HG03342 (cell line): Measurements from ENCODE around the gene INTU.
A peak's percentile ranks its signal among the peaks of the same experiment; 100 is the strongest.
"Not testable (repeated sequence)": the region's sequence is repeated elsewhere in the genome, so short reads cannot be mapped to it uniquely, and the experiment has no call there.

ENCODE experiments used
- ATAC-seq: cut with Tn5 transposase; IDR thresholded peaks from one replicate; pipeline ENCODE4 v1.9.1; 2021; ENCODE audit warnings: mild to moderate bottlenecking, moderate library complexity; ENCODE audit not compliant: unreplicated experiment

The INTU gene

DNA sequence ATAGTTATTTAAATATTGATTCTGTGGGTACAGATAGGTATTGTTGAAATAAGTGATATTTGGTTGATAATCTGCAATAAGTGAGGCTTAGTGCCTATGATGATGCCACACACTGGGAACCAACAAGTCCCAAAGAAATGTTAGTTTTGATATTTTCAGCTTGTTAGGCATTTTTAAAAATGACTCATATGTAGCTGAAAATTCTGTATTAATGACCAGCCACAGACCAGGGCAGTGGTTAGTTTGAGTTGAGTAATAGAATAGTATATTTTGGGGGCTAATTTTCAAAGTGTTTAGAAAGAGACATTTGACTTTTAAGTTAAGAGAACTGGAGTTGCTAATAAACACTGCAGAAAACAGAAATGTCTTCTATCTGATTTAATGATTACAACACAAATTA is 9.4 kb downstream of the INTU start:
- no peak for ATAC-seq

DNA sequence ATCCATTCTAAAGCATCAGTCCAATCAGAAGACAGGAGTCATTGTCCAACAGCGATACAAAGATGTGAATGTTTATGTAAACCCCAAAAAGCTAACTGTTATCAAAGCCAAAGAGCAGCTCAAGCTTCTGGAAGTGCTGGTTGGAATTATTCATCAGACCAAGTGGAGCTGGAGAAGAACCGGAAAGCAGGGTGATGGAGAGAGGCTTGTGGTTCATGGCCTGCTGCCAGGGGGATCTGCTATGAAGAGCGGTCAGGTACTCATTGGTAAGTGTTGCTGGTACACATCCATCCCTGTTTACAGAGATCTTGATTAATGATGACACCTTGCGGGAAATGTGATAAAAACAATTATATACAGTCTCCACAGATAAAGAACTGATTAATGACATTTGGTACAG is 11.0 kb downstream of the INTU start:
- no peak for ATAC-seq

DNA sequence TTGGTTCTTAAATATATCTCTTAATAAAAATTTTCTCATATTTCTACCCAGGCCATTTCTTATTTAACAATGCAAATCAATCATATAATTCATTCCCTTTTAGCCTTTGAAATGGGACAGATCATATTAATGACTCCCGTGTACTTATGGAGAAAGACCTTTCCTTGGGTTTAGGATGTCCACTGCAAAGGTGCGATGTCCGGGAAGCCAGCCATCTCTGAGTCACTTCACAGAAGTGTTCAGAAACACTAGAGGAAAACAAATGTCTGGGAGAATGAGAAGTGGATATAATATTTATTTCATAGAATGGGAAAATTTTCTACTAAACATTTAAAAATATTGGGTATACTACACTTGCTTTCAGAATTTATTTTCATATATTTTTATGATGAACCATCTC is 15.3 kb downstream of the INTU start:
- no peak for ATAC-seq

DNA sequence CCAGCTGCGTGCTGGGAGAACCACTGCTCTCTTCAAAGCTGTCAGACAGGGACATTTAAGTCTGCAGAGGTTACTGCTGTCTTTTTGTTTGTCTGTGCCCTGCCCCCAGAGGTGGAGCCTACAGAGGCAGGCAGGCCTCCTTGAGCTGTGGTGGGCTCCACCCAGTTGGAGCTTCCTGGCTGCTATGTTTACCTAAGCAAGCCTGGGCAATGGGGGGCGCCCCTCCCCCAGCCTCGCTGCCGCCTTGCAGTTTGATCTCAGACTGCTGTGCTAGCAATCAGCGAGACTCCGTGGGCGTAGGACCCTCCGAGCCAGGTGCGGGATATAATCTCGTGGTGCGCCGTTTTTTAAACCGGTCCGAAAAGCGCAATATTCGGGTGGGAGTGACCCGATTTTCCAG is 22.8 kb downstream of the INTU start:
- ATAC-seq: not testable (repeated sequence)

DNA sequence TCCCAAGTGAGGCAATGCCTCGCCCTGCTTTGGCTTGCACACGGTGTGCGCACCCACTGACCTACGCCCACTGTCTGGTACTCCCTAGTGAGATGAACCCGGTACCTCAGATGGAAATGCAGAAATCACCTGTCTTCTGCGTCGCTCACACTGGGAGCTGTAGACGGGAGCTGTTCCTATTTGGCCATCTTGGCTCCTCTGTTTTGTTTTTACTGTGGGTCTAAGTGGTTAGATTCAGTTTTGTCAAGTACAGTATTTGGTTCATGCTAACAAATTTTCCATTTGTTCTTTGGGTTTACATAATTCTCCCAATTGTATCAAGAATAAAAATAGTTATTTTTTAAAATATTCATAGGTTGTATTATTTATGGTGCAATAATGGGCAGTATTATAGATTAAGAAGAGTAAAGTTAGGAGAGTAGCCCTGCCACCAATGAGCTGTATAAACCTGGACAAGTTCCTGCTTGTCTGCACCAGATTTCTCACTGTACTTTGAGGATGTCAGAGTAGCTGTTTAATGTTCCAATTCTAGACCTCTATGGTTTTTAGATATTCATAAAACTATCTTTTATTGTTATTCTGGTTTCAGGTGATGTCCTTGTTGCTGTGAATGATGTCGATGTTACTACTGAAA is 23.4 kb downstream of the INTU start:
- no peak for ATAC-seq

DNA sequence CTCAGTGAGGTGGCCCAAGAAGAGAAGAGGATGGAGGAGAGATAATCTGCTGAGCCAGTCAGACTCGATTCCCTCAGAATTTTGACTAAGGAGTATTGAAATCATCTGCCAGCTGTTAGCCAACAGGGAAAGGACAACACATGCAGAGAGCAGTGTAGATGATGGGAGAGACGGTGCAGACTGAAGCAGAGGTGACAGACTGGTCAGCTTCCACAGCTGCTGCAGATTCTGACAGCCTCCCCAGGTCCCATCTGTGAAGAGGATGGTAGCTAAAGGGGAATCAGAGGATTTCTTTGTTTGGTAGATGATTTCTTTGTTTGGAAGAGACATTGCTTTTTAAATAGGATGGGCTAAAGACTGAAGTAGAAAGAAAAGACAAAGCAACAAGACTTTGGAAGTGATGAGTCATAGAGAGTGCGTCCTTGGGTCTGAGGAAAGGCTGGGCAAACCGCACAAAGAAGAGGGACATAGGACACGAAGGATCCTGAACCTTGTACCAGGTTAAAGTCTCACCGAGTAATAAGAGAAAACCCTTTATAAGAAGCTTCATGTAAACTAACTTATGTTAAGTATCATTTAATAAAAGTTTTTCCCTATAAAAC is 27.6 kb downstream of the INTU start:
- ATAC-seq: no peak

DNA sequence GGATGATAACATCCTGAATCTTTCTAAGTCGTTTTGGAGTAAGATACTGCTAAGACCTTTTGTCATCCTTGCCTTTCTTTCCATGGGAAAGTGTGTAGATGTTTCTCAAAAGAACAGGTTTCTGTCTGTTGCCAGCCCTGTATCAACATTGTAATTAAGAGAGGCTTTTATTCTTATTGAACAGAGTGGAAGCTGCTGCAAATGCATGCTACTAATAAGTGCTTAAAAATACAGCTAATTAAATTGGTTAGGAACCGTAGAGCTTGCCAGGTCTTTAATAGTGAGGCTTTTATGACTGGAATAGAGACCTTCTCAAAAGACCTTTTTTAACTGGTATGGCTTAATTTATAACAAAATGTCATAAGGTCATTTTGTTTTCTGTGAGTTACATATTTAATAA is 34.4 kb downstream of the INTU start:
- ATAC-seq: no peak

DNA sequence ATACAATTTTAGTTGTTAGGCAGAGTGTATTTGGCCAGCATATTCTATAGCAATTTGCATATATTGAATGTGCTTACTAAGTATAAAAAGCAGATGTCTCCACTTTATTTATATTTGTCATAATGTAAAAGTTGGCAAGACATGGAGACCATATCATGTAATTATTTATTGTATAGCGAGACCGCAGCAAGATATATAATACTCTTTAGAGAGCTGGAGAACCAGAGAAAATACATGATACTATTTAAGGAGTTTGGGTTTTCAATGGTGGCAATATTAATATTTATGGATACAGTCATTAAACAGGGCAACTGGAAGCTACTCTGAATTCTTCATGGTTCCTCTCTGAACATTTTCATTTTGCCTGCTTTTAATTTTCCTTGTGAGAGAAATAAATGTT is 35.0 kb downstream of the INTU start:
- ATAC-seq: no peak

DNA sequence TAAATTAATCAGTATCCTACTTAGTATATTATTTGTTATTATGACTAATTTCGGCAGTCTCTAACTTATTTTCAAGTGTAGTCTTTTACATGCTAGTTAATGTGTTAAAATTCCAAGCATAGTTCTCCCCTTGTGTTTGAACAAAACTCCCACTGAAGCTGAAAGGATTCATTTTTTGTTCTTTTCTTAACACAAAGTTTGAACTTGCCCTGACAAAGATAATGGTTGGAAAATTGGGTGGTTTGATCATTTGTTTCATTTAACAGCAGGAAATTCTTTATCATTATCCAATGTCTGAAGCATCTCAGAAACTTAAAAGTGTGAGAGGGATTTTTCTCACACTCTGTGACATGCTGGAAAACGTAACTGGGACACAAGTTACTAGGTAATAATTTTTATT is 36.0 kb downstream of the INTU start:
- ATAC-seq: no peak

DNA sequence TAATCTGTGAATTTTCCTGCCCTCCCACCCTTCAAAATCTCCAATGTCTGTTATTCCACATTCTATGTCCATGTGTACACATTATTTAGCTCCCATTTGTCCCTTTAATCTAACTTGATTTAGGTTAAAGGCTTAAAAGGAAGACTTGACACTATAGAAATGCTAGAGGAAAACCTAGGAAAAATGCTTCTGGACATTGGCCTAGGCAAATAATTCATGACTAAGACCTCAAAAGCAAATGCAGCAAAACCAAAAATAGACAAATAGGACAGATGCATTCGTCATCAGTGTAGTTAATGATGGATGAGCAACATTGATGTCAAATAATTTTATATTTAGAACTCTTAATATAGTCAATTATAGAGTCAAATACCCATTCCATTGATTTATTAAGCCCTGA is 36.9 kb downstream of the INTU start:
- ATAC-seq: no peak

DNA sequence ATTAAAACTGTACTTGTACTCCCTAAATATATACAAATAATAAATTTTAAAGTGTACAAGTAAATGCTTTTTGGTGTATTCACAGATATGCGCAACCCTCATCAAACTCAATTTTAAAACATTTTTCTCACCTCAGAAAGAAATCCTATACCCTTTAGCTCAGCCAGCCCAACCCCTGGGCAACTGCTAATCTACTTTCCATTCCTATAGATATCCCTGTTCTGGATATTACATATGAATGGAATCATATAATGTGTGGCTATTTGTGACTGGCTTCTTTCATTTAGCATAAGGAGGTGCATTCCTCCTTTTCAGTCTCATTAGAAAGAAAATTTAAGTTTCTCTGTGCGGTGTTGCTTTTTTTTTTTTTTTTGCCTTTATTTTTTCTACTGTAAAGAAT is 39.4 kb downstream of the INTU start:
- ATAC-seq: no peak

DNA sequence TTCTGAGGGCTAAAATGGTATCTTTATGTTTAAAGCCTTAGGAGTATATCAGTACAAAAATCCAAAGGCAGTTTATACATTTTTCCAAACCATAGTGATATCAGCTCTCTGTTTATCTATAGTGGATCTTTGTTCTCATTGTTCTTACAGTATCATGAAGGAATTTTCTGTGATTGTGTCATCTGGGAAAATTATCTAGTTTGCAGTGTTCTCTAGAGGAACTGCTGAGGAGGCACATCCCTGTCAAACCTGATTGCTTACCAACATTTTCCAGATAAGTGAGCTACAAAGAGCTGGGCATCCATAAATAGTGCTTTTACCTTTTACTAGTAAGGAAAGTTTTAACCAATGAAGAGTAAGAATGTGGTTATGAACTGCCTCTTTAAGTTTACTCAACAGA is 52.5 kb downstream of the INTU start:
- ATAC-seq: no peak

DNA sequence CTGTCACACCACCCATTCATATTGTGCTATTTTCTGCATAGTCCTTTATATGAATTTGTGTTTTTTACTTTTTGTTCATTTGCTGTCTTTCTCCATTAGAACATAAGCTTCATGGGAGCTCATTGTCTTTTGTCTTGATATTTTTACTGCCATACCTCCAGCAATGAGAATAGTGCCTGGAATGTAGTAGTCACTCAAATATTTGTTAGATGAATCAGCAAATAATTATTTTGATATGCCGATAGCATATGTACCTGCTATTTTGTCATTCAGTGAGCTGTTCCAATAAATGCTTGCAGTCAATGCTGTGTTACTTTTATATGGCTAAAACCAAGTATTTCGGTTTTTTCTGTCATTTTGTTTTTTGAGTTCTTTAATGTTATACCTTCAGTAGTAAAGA is 53.9 kb downstream of the INTU start:
- ATAC-seq: no peak

DNA sequence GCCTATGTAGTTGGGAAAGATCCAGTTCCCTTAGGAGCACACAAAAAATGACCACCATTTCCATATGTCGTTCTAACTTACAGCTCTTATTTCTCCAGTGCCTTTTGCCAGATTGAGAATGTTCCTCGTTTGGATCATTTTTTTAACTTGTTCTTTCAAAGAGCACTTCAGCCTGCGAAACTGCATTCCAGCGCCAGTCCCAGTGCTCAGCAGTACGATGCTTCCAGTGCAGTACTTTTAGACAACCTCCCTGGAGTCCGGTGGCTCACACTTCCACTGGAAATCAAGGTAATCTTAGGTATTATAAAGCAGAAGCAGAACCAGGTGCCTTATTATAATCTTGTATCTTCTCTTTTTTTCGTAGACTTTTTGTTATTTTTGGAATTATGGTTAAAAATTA is 54.8 kb downstream of the INTU start:
- no peak for ATAC-seq

DNA sequence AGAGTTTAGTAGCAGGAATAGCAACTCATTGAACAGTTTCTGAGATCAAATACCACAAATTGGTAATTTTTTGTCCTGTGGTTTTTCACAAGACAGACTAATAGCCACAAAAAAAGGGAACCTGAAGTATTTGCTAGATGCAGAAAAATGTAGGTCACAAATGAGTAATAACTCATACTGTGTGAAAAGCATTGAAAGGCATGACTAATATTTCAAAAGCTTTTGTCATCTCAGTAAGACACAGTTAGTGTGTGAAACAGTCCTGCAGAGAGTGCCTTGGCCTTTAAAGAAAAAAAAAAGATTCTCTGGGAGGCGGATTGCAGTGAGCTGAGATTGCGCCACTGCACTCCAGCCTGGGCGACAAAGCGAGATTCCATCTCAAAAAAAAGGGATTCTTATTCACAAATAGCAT is 66.0 kb downstream of the INTU start:
- ATAC-seq: peak; percentile 100

DNA sequence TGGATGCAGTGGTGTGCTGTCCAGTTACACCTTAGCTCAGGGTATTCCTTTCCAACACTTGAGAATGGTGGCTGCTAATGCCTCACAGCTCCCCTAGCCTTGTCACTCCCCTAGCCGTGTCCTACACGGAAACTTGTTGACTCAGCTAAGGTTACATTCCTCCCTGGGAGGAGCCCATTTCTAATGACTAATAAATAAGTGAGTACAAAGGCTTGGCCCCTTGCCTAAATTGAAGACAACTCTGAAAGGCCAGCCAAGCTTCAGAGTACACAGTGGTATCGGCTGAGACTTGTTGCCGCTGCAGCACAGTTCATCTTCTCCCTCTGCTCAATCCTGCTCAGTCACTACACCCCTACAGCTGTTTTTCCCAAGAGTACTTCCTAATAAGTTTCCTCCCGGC is 76.2 kb downstream of the INTU start:
- no peak for ATAC-seq

DNA sequence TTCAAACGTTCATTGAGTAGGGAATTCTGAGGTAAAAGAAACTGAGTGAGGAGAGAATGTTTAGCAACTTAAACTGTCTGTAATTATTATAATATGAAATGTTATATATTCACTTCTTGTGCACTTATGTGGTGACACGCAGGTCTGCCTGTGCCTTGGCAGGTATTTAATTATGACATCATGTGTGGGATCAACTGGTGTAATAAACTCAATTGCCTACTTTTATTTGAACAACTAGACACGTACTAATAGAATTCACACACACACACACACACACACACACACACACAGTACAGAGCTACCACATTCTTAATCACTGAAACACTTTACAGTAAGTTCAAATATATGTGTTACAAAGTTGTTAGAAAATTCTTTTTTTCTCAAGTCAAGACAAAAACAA is 76.7 kb downstream of the INTU start:
- ATAC-seq: no peak

DNA sequence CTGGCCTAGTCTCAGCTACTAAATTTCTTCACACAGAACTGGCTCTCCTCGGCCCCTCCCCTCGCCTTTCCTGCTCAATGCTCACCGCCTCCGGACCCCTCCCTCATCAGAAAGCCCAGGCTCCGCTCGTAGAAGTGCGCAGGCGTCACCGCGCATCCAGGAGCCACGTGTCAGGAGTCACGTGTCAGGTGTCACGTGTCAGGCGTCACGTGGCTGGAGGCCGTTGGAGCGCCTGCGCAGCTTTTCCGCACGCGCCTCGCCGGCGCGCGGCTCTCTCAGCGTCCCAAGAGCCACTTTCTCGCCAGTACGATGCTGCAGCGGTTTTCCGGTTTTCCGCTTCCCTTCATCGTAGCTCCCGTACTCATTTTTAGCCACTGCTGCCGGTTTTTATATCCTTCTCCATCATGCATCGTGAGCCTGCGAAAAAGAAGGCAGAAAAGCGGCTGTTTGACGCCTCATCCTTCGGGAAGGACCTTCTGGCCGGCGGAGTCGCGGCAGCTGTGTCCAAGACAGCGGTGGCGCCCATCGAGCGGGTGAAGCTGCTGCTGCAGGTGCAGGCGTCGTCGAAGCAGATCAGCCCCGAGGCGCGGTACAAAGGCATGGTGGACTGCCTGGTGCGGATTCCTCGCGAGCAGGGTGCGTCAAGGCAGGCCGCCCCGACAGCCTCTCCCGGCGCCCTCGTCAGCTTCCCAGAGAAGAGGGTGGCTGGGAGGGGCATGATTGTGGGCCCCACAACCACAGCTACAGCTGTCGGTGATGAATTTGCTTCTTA is 97.6 kb downstream of the INTU start, which contains the start of gene SLC25A31:
Gene SLC25A31 (plus strand): TSS at position 259 of the 772 bp plus-strand sequence. CDS start 146 bp downstream, at position 405.
- no peak for ATAC-seq

DNA sequence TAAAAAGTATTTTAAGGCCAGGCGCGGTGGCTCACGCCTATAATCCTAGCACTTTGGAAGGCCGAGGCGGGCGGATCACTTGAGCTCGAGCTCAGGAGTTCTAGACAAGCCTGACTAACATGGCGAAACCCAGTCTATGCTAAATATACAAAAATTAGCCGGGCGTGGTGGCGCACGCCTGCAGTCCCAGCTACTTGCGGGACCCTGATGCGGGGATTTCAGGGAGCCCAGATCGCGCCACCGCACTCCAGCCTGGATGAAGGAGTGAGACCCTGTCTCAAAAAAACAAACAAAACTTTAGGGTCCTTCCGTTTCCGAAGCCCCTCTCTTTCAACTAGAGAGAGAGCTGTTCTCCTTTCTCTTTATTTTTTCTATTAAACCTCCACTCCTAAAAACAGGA is 98.6 kb downstream of the INTU start:
- ATAC-seq: no peak

DNA sequence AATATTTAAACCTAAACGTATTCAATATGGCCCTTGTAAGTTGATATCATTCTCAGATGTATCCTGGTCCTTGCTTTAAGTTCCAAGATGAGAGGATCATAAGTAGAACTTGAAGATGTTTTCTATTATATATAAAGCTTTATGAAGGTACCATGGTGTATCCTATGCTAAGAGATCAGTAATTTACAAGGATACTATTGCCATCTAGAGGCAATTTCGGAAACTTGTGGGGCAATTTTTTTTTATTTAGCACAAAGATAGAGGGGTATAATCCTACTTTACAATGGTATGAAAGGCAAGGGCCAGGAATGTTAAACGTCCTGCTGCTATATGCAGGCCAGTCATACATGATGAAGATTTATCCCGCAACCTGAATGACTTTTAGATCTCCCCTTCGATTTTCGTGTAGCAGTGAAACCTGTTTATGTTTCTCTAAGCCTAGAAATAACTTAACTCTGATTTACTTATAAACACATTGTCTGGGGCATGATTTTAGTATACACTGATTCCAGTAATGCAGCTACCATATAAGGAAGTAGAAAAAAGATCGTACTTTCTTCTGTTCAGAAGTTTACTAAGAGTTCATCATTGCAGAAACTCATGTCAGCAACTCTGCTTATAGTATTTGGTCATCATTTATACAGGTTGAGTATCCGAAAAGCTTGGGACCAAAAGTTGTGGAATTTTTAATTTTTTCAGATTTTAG is 100.0 kb downstream of the INTU start:
- ATAC-seq: peak; percentile 76

DNA sequence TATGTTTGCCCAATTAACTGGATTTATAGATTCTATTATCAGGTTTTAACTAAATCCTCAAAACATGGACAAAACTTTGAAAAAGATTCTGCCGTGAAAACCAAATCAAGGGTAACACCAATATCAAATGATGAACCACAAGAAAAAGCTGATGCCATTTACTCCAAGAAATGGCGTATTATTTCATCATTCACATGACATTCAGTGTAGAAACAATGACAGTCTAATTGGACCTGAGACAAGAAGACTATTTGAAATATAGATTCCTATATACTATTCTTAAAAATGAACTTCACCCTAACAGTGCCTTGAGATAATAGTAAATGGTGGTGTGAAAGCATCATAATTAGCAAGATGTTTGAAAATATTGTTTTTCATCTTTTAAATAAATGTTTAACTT is 102.2 kb downstream of the INTU start:
- no peak for ATAC-seq

DNA sequence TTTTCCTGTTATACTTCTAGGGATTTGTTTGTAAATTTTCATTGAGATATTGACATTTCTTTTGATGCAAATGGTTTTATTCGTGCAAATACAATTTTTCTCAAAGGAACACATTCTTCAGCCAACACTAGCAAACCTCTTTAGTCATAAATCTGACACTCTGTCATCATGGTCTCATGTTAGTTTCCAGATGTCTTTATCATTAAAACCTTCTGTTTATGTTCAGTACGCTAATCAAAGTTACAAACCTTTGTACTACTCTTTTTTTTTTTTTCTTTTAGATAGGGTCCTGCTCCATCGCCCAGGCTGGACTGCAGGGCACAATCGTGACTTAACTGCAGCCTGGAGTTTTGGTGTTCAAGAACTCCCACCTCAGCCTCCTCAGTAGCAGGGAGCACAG is 104.5 kb downstream of the INTU start:
- no peak for ATAC-seq
